IMR-90 (cell line): Measurements from ENCODE around the gene C12orf57. TPM values are rescaled to one million over a fixed set of nuclear protein-coding genes. Genes with fewer than 3 reads are reported as not detected.

Source experiments
- ATAC-seq: fragments of 200-7000 bp; cut with Tn5 transposase; 2 replicates; pipeline ENCODE4 v1.9.1; 2020; ENCODE audit warnings: low read depth, mild to moderate bottlenecking, moderate library complexity
- BruUV-seq: library from RNA; stranded (reverse); fragments of 400-500 nt; replicated peaks from 2 replicates; lab custom pipeline; 2021; lab: Mats Ljungman, UMichigan
- CTCF ChIA-PET: fragments of 300-600 bp; formaldehyde crosslinking; extraction: SDS; loops from one replicate; lab custom pipeline; 2021; ENCODE audit warnings: antibody characterized with exemption; lab: Yijun Ruan, JAX
- POLR2A ChIA-PET: fragments of 300-600 bp; sonication (Branson Sonifier 250); formaldehyde crosslinking; loops from one replicate; lab custom pipeline; 2022; ENCODE audit warnings: antibody characterized with exemption; ENCODE audit not compliant: unreplicated experiment; lab: Charles Lee
- DNase-seq: peaks from one replicate; pipeline ENCODE4 v3.0.0; 2013
- H2AFZ ChIP-seq: replicated peaks from 2 replicates; pipeline ENCODE3; 2013; ENCODE audit warnings: low read length, mild to moderate bottlenecking; ENCODE audit not compliant: poor library complexity
- H2AK5ac ChIP-seq: 2 replicates; pipeline ENCODE4 v1.6.1; 2013; ENCODE audit warnings: low read depth, low read length, inconsistent platforms
- H2AK9ac ChIP-seq: replicated peaks from 2 replicates; pipeline ENCODE3; 2013; ENCODE audit warnings: mild to moderate bottlenecking, low read depth, low read length, moderate library complexity; ENCODE audit not compliant: poor library complexity
- H2BK120ac ChIP-seq: 2 replicates; pipeline ENCODE4 v1.6.1; 2013; ENCODE audit warnings: low read depth, low read length, inconsistent platforms
- H2BK15ac ChIP-seq: 3 replicates; pipeline ENCODE4 v1.6.1; 2013; ENCODE audit warnings: low read depth, low read length, inconsistent platforms
- H2BK20ac ChIP-seq: 2 replicates; pipeline ENCODE4 v1.6.1; 2013; ENCODE audit warnings: low read depth, mild to moderate bottlenecking, inconsistent platforms, low read length, moderate library complexity
- H2BK5ac ChIP-seq: 2 replicates; pipeline ENCODE4 v1.6.1; 2013; ENCODE audit warnings: mild to moderate bottlenecking, low read depth, low read length, inconsistent platforms; ENCODE audit not compliant: poor library complexity, severe bottlenecking
- H3K14ac ChIP-seq: replicated peaks from 2 replicates; pipeline ENCODE4 v1.6.1; 2013; ENCODE audit warnings: low read depth, low read length, inconsistent platforms
- H3K18ac ChIP-seq: 2 replicates; pipeline ENCODE4 v1.6.1; 2013; ENCODE audit warnings: low read depth, low read length, control low read depth
- H3K23ac ChIP-seq: 2 replicates; pipeline ENCODE4 v1.6.1; 2013; ENCODE audit warnings: low read depth, low read length, inconsistent platforms
- H3K27ac ChIP-seq: 2 replicates; pipeline ENCODE4 v1.5.1; 2013; ENCODE audit warnings: mild to moderate bottlenecking, control low read depth, low read length; ENCODE audit not compliant: insufficient read depth
- H3K27me3 ChIP-seq: 2 replicates; pipeline ENCODE4 v1.6.1; 2013; ENCODE audit warnings: low read length; ENCODE audit not compliant: control insufficient read depth, insufficient read depth
- H3K36me3 ChIP-seq: 2 replicates; pipeline ENCODE4 v1.6.1; 2013; ENCODE audit warnings: low read length, mixed read lengths; ENCODE audit not compliant: control insufficient read depth, insufficient read depth
- H3K4ac ChIP-seq: 2 replicates; pipeline ENCODE4 v1.6.1; 2013; ENCODE audit warnings: low read depth, low read length, inconsistent platforms
- H3K4me1 ChIP-seq: 2 replicates; pipeline ENCODE4 v1.6.1; 2013; ENCODE audit warnings: low read length, mixed read lengths; ENCODE audit not compliant: control insufficient read depth, insufficient read depth
- H3K4me2 ChIP-seq: 2 replicates; pipeline ENCODE4 v1.6.1; 2013; ENCODE audit warnings: low read depth, mild to moderate bottlenecking, control low read depth, low read length, moderate library complexity
- H3K4me3 ChIP-seq: 2 replicates; pipeline ENCODE4 v1.5.1; 2013; ENCODE audit warnings: low read depth, mild to moderate bottlenecking, control low read depth, low read length, moderate library complexity; ENCODE audit not compliant: insufficient read depth
- H3K56ac ChIP-seq: 2 replicates; pipeline ENCODE4 v1.6.1; 2013; ENCODE audit warnings: low read length, inconsistent platforms; ENCODE audit not compliant: insufficient read depth; ENCODE audit errors: extremely low read depth
- H3K79me1 ChIP-seq, 2 experiments: 2 replicates each; pipeline ENCODE4 v1.6.1; 2013; ENCODE audit warnings: low read length in 2 of 2, inconsistent platforms in 1 of 2, low read depth in 1 of 2
- H3K9ac ChIP-seq: 2 replicates; pipeline ENCODE4 v1.6.1; 2013; ENCODE audit warnings: low read depth, low read length, control low read depth
- H3K9me1 ChIP-seq: 2 replicates; pipeline ENCODE4 v1.6.1; 2013; ENCODE audit warnings: low read length, inconsistent platforms; ENCODE audit not compliant: insufficient read depth
- H3K9me3 ChIP-seq: 2 replicates; pipeline ENCODE4 v1.6.1; 2013; ENCODE audit warnings: low read length; ENCODE audit not compliant: control insufficient read depth, insufficient read depth
- H4K20me1 ChIP-seq: 2 replicates; pipeline ENCODE4 v1.6.1; 2013; ENCODE audit warnings: low read length, inconsistent platforms; ENCODE audit not compliant: insufficient read depth
- H4K5ac ChIP-seq: 2 replicates; pipeline ENCODE4 v1.6.1; 2013; ENCODE audit warnings: mild to moderate bottlenecking, low read depth, low read length, control low read depth
- H4K8ac ChIP-seq, 2 experiments: 2 replicates each; pipeline ENCODE4 v1.6.1; 2013; ENCODE audit warnings: low read depth in 2 of 2, low read length in 2 of 2, control low read depth in 1 of 2, inconsistent platforms in 1 of 2
- H4K91ac ChIP-seq: 2 replicates; pipeline ENCODE4 v1.6.1; 2013; ENCODE audit warnings: low read depth, low read length, inconsistent platforms; ENCODE audit not compliant: insufficient read depth
- CHD1 ChIP-seq: IDR thresholded peaks from 2 replicates; pipeline ENCODE4 v1.6.1; 2012; ENCODE audit warnings: low read depth, low read length, improper control_type of control experiment
- MAFK ChIP-seq: IDR thresholded peaks from 2 replicates; pipeline ENCODE4 v1.6.1; 2012; ENCODE audit warnings: low read depth, low read length, improper control_type of control experiment
- MAZ ChIP-seq: IDR thresholded peaks from 2 replicates; pipeline ENCODE4 v1.6.1; 2012; ENCODE audit warnings: low read depth, mild to moderate bottlenecking, low read length, improper control_type of control experiment, moderate library complexity, borderline replicate concordance
- MXI1 ChIP-seq: IDR thresholded peaks from 2 replicates; pipeline ENCODE4 v1.6.1; 2012; ENCODE audit warnings: low read depth, mild to moderate bottlenecking, low read length, moderate library complexity, borderline replicate concordance
- NFE2L2 ChIP-seq: fragments of 150-350 bp; IDR thresholded peaks from 2 replicates; pipeline ENCODE4 v1.6.1; 2016; ENCODE audit warnings: low read depth, mild to moderate bottlenecking, low read length
- RCOR1 ChIP-seq: IDR thresholded peaks from 2 replicates; pipeline ENCODE4 v1.6.1; 2012; ENCODE audit warnings: mild to moderate bottlenecking, low read length, improper control_type of control experiment; ENCODE audit not compliant: insufficient replicate concordance
- RFX5 ChIP-seq: IDR thresholded peaks from 2 replicates; pipeline ENCODE4 v1.8.0; 2012; ENCODE audit warnings: low read depth, mild to moderate bottlenecking, low read length, moderate library complexity
- SMC3 ChIP-seq: fragments of 150-350 bp; IDR thresholded peaks from 2 replicates; pipeline ENCODE4 v1.6.1; 2016; ENCODE audit warnings: low read depth, mild to moderate bottlenecking, antibody characterized with exemption, low read length, moderate library complexity
- WGBS, 2 experiments: methylation state at CpG; one replicate each; pipeline versions ENCODE4 v1.1.5 to v1.1.7; 2013; ENCODE audit warnings: missing lambda C conversion rate in 2 of 2; ENCODE audit not compliant: insufficient read length in 1 of 2; ENCODE audit errors: extremely low coverage in 2 of 2; 5-methylcytosine and 5-hydroxymethylcytosine counted together
- dilution Hi-C: fragments of 300-500 bp; cut with HindIII; formaldehyde crosslinking; loops from one replicate; pipeline ENCODE4 v1.14.3; 2018; ENCODE audit warnings: low sequenced_read_pairs; ENCODE audit not compliant: unreplicated experiment
- in situ Hi-C: fragments of 300-500 bp; cut with MboI; formaldehyde crosslinking; loops from 3 replicates; pipeline ENCODE4 v1.14.3; 2019; ENCODE audit warnings: low sequenced_read_pairs, inconsistent platforms, mixed read lengths
- intact Hi-C: fragments of 100-400 bp; cut with micrococcal nuclease; formaldehyde crosslinking; loops from 2 replicates; pipeline ENCODE4 v1.10.0; 2022
- polyA plus RNA-seq, 3 experiments: library from polyadenylated mRNA; depleted of rRNA; stranded (reverse); fragments of >200 nt; gene quantifications; 2 replicates each; pipeline ENCODE4 v1.2.3, GENCODE V29; 2012; ENCODE audit warnings: low replicate concordance in 1 of 3
- total RNA-seq: library from RNA; depleted of rRNA; stranded (reverse); fragments of >200 nt; gene quantifications from 2 replicates; pipeline ENCODE4 v1.2.3, GENCODE V29; 2012
- TF ChIP-seq, protein P1 (sequence below): conservative IDR thresholded peaks from 2 replicates; pipeline ENCODE4 v1.5.1; 2012; ENCODE audit warnings: mild to moderate bottlenecking, low read depth, low read length, improper control_type of control experiment
- TF ChIP-seq, protein P2 (sequence below): fragments of 150-350 bp; IDR thresholded peaks from 2 replicates; pipeline ENCODE4 v1.6.1; 2016; ENCODE audit warnings: low read depth, mild to moderate bottlenecking, low read length, moderate library complexity, borderline replicate concordance

C12orf57 gene
- total and polyA plus RNA-seq, 2 of the 4 experiments (the other 2 are of a cell fraction) = 238 to 530 TPM

DNA sequence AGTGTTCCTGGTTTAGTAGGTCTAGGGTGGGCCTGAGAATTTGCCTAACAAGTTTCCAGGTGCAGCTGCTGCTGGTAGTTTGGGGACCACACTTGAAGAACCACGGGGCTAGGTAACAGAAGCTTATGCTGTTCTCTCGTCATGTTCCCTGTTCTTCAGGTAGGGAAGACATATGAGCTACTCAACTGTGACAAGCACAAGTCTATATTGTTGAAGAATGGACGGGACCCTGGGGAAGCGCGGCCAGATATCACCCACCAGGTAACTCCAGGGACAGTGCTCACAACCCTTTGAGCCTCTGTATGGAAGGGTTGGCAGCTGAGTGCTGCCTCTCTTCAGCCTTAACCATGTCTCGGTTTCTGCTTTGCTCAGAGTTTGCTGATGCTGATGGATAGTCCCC is 30.4 kb downstream of the C12orf57 start:
- TF ChIP-seq, protein P1, sequence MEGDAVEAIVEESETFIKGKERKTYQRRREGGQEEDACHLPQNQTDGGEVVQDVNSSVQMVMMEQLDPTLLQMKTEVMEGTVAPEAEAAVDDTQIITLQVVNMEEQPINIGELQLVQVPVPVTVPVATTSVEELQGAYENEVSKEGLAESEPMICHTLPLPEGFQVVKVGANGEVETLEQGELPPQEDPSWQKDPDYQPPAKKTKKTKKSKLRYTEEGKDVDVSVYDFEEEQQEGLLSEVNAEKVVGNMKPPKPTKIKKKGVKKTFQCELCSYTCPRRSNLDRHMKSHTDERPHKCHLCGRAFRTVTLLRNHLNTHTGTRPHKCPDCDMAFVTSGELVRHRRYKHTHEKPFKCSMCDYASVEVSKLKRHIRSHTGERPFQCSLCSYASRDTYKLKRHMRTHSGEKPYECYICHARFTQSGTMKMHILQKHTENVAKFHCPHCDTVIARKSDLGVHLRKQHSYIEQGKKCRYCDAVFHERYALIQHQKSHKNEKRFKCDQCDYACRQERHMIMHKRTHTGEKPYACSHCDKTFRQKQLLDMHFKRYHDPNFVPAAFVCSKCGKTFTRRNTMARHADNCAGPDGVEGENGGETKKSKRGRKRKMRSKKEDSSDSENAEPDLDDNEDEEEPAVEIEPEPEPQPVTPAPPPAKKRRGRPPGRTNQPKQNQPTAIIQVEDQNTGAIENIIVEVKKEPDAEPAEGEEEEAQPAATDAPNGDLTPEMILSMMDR = no peak
- no peak for TF ChIP-seq NFE2L2
- TF ChIP-seq RFX5 = no peak
- no peak for TF ChIP-seq RCOR1
- no peak for TF ChIP-seq MAZ
- no peak for TF ChIP-seq MXI1
- TF ChIP-seq, protein P2, sequence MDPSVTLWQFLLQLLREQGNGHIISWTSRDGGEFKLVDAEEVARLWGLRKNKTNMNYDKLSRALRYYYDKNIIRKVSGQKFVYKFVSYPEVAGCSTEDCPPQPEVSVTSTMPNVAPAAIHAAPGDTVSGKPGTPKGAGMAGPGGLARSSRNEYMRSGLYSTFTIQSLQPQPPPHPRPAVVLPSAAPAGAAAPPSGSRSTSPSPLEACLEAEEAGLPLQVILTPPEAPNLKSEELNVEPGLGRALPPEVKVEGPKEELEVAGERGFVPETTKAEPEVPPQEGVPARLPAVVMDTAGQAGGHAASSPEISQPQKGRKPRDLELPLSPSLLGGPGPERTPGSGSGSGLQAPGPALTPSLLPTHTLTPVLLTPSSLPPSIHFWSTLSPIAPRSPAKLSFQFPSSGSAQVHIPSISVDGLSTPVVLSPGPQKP = no peak
- TF ChIP-seq SMC3 = no peak
- no peak for TF ChIP-seq MAFK
- no peak for TF ChIP-seq CHD1
- Histone ChIP-seq H3K4me2 (no peak overlapping the region), H3K27me3 (no peaks in the 10 kb centered on the region), H4K91ac (no peak overlapping the region), H2BK15ac (no peak overlapping the region), H3K4ac (no peak overlapping the region), H2BK20ac (no peak overlapping the region), H3K9me3 (no peaks in the 10 kb centered on the region), H3K36me3 (peaks cover 42% of the 10 kb centered on the region), H2BK5ac (no peak overlapping the region), H2BK120ac (no peak overlapping the region), H3K56ac (no peak overlapping the region), H3K14ac (no peak overlapping the region), H3K4me3 (no peak overlapping the region), H4K5ac (no peak overlapping the region), H2AFZ (no peak overlapping the region), H3K4me1 (peaks cover 2% of the 10 kb centered on the region; the same call in 1 of the 2 replicates), H2AK5ac (no peak overlapping the region), H3K18ac (no peak overlapping the region), H3K79me1 (peaks cover 20 to 46% of the 10 kb centered on the region in 2 experiments), H3K23ac (no peak overlapping the region), H2AK9ac (no peak overlapping the region), H3K9me1 (peaks cover 3% of the 10 kb centered on the region; the same call in 1 of the 2 replicates), H3K27ac (no peak overlapping the region), H4K20me1 (no peaks in the 10 kb centered on the region), H3K9ac (no peak overlapping the region), H4K8ac (no peak overlapping the region)
- in situ Hi-C loops (no loop called here), dilution Hi-C loops (no loop called here), intact Hi-C loops (no loop called here)
- ChIA-PET CTCF (no interaction called here), POLR2A (no interaction called here)
- WGBS, 2 experiments = 80% methylated on average over 2 of the region's 6 CpGs; no CpG with 5 or more reads in 1 of the 2 experiments
- BruUV-seq = no TSS peak
- DNase-seq (no peak), ATAC-seq (no peak)
